ENCODE measurements around the gene ZFTA. TPM values are rescaled to one million over a fixed set of nuclear protein-coding genes. Genes with fewer than 3 reads are reported as not detected.

ZFTA gene
- total and polyA plus RNA-seq, 2 donors (not counting 3 experiments of a cell fraction or from before 2014, with no cell fraction given), result 9.9 to 25.2 TPM

GRCh38 chr11:63761188-63761587 is 7.4 kb downstream of the ZFTA start:
- H4K20me1 ChIP-seq (replicated peaks; ENCODE audit: control insufficient read depth, extremely low read depth, insufficient read depth, low read length), result no peaks in the 10 kb centered on the region
- FAIRE-seq (no peak), DNase-seq (ENCODE audit: low read depth, low spot score) (no peak)
- POLR2A ChIA-PET, result no interaction called here
- H3K4me2 ChIP-seq (ENCODE audit: insufficient read depth, low read length), result no peak overlapping the region
- H3K4me1 ChIP-seq (ENCODE audit: control insufficient read depth, extremely low read depth, insufficient read depth, low read length), result peaks cover 5% of the 10 kb centered on the region
- dilution Hi-C loops (cut with MboI; ENCODE audit: extremely low pct_ligation_motif_present, low sequenced_read_pairs), result no loop called here
- H3K9me3 ChIP-seq (replicated peaks; ENCODE audit: control insufficient read depth, insufficient read depth, low read length), result no peaks in the 10 kb centered on the region
- TF ChIP-seq POLR2AphosphoS5 (IDR thresholded peaks at IDR 0.05; ENCODE audit: insufficient read depth, low read depth, low read length) (peak; percentile 21), FOS (IDR thresholded peaks at IDR 0.05; ENCODE audit: borderline replicate concordance, insufficient read depth, low read length) (no peak)
- H3K79me2 ChIP-seq (ENCODE audit: control insufficient read depth, insufficient read depth, low read length), result peaks cover 5% of the 10 kb centered on the region
- no peak overlapping the region for H3K27ac ChIP-seq (ENCODE audit: insufficient read depth, low read depth, low read length)
- no peak overlapping the region for H3K4me3 ChIP-seq (replicated peaks in 1 of 3; ENCODE audit: insufficient read depth in 1 of 3, low read depth in 1 of 3, low read length in 3 of 3)
- no peak overlapping the region for H2AFZ ChIP-seq (ENCODE audit: low read depth, low read length)
- H3K27me3 ChIP-seq (ENCODE audit: control insufficient read depth in 2 of 2, insufficient read depth in 2 of 2, low read length in 2 of 2), result no peaks in the 10 kb centered on the region
- H3K36me3 ChIP-seq (ENCODE audit: control insufficient read depth in 2 of 2, extremely low read depth in 1 of 2, insufficient read depth in 2 of 2, low read length in 2 of 2), result peaks cover 11% of the 10 kb centered on the region in 2 experiments
- BruUV-seq (replicated peaks), result no TSS peak
- CTCF ChIA-PET, result no interaction called here
- H3K9ac ChIP-seq (replicated peaks; ENCODE audit: extremely low read depth, insufficient read depth, low read length), result no peak overlapping the region
- H3K9me1 ChIP-seq (replicated peaks; ENCODE audit: control insufficient read depth, extremely low read depth, insufficient read depth, low read length), result no peaks in the 10 kb centered on the region
- intact Hi-C loops (cut with micrococcal nuclease), result no loop called here

- TF ChIP-seq FOS (IDR thresholded peaks at IDR 0.05; ENCODE audit: borderline replicate concordance, insufficient read depth, low read length), result no peak
- no peak for TF ChIP-seq GATA2 (IDR thresholded peaks at IDR 0.05; ENCODE audit: insufficient read depth, insufficient read length, low read depth, low read length)
- no peak for TF ChIP-seq JUN (IDR thresholded peaks at IDR 0.05; ENCODE audit: borderline replicate concordance, insufficient read depth, insufficient read length, low read depth)
- peak; percentile 9 for TF ChIP-seq POLR2AphosphoS5 (IDR thresholded peaks at IDR 0.05; ENCODE audit: insufficient read depth, low read depth, low read length)
- BruUV-seq (replicated peaks), result no TSS peak
- ChIA-PET POLR2A (no interaction called here), CTCF (no interaction called here)
- Histone ChIP-seq H3K4me3 (replicated peaks in 1 of 3; ENCODE audit: insufficient read depth in 1 of 3, low read depth in 1 of 3, low read length in 3 of 3) (no peak overlapping the region), H3K4me2 (ENCODE audit: insufficient read depth, low read length) (no peak overlapping the region), H3K9me3 (replicated peaks; ENCODE audit: control insufficient read depth, insufficient read depth, low read length) (no peaks in the 10 kb centered on the region), H3K27me3 (ENCODE audit: control insufficient read depth in 2 of 2, insufficient read depth in 2 of 2, low read length in 2 of 2) (no peaks in the 10 kb centered on the region), H3K4me1 (ENCODE audit: control insufficient read depth, extremely low read depth, insufficient read depth, low read length) (peaks cover 5% of the 10 kb centered on the region), H2AFZ (ENCODE audit: low read depth, low read length) (no peak overlapping the region), H3K27ac (ENCODE audit: insufficient read depth, low read depth, low read length) (no peak overlapping the region), H3K9ac (replicated peaks; ENCODE audit: extremely low read depth, insufficient read depth, low read length) (no peak overlapping the region), H4K20me1 (replicated peaks; ENCODE audit: control insufficient read depth, extremely low read depth, insufficient read depth, low read length) (no peaks in the 10 kb centered on the region), H3K9me1 (replicated peaks; ENCODE audit: control insufficient read depth, extremely low read depth, insufficient read depth, low read length) (no peaks in the 10 kb centered on the region), H3K79me2 (ENCODE audit: control insufficient read depth, insufficient read depth, low read length) (no peaks in the 10 kb centered on the region), H3K36me3 (ENCODE audit: control insufficient read depth in 2 of 2, extremely low read depth in 1 of 2, insufficient read depth in 2 of 2, low read length in 2 of 2) (peaks cover 10 to 11% of the 10 kb centered on the region in 2 experiments)
- FAIRE-seq, result no peak
- dilution Hi-C loops (cut with MboI; ENCODE audit: extremely low pct_ligation_motif_present, low sequenced_read_pairs), result no loop called here
- intact Hi-C loops (cut with micrococcal nuclease), result no loop called here
- no peak for DNase-seq (ENCODE audit: low read depth, low spot score)
These were observed 8.0 kb downstream of the ZFTA start for GRCh38 chr11:63760487-63761079.
